DMS79 treated with DMSO at 0.1 percent for 48 hours (cell line): ENCODE data around the gene ZDHHC17.

Experiments
- DNase-seq: peaks from one replicate; lab custom pipeline; 2025; lab: John Stamatoyannopoulos, UW

The ZDHHC17 gene

GRCh38 chr12:76813972-76814371 lies 50.1 kb downstream of the ZDHHC17 start:
- no peak for DNase-seq

- DNase-seq, result no peak
These were observed 57.1 kb downstream of the ZDHHC17 start for GRCh38 chr12:76820888-76821482.

- DNase-seq, result no peak
These were observed 66.5 kb downstream of the ZDHHC17 start for GRCh38 chr12:76830436-76830835.

GRCh38 chr12:76836633-76837032 lies 72.7 kb downstream of the ZDHHC17 start:
- no peak for DNase-seq

GRCh38 chr12:76847260-76847659 lies 83.3 kb downstream of the ZDHHC17 start:
- no peak for DNase-seq

GRCh38 chr12:76848132-76848531 lies 84.2 kb downstream of the ZDHHC17 start:
- no peak for DNase-seq

- no peak for DNase-seq
These were observed 88.2 kb downstream of the ZDHHC17 start for GRCh38 chr12:76852106-76852505.

- DNase-seq, result no peak
These were observed 91.4 kb downstream of the ZDHHC17 start for GRCh38 chr12:76855271-76855670.

GRCh38 chr12:76856018-76856644 lies 92.2 kb downstream of the ZDHHC17 start:
- no peak for DNase-seq

GRCh38 chr12:76859611-76860010 lies 95.7 kb downstream of the ZDHHC17 start:
- no peak for DNase-seq

- DNase-seq, result no peak
These were observed 96.3 kb downstream of the ZDHHC17 start for GRCh38 chr12:76860256-76860655.

GRCh38 chr12:76863005-76863670 lies 99.2 kb downstream of the ZDHHC17 start:
- no peak for DNase-seq

- no peak for DNase-seq
These were observed 99.9 kb downstream of the ZDHHC17 start for GRCh38 chr12:76863837-76864236.

GRCh38 chr12:76864791-76865400 lies 101.0 kb downstream of the ZDHHC17 start:
- DNase-seq, result no peak

- no peak for DNase-seq
These were observed 102.2 kb downstream of the ZDHHC17 start for GRCh38 chr12:76866151-76866567.

GRCh38 chr12:76866726-76867125 lies 102.8 kb downstream of the ZDHHC17 start:
- DNase-seq, result peak; percentile 10

GRCh38 chr12:76871082-76871481 lies 107.2 kb downstream of the ZDHHC17 start:
- DNase-seq, result no peak

GRCh38 chr12:76871742-76872141 lies 107.8 kb downstream of the ZDHHC17 start:
- DNase-seq, result no peak

GRCh38 chr12:76872415-76872814 lies 108.5 kb downstream of the ZDHHC17 start:
- no peak for DNase-seq

- no peak for DNase-seq
These were observed 110.1 kb downstream of the ZDHHC17 start for GRCh38 chr12:76874027-76874426.

- DNase-seq, result no peak
These were observed 110.7 kb downstream of the ZDHHC17 start for GRCh38 chr12:76874491-76875190.

GRCh38 chr12:76876696-76877229 lies 112.8 kb downstream of the ZDHHC17 start:
- DNase-seq, result no peak
